Hippocampal formation (tissue), 2 donors: ENCODE measurements around the gene TMEM30B.
"Not testable (repeated sequence)": the region's sequence is repeated elsewhere in the genome, so short reads cannot be mapped to it uniquely, and the experiment has no call there.

ENCODE experiments used
- DNase-seq, 2 donors: peaks; one replicate each; lab custom pipeline; 2025; lab: John Stamatoyannopoulos, UW

TMEM30B gene

GRCh38 chr14:61281186-61281947 lies at the start of gene TMEM30B:
Gene TMEM30B, minus strand, starts transcription at chr14:61281338. Its CDS starts 191 bp downstream, at chr14:61281147.
- DNase-seq: no peak

GRCh38 chr14:61330511-61330910 lies 49.4 kb upstream of the TMEM30B start:
- DNase-seq: no peak

- no peak for DNase-seq
Observed at GRCh38 chr14:61329478-61330051, 48.4 kb upstream of the TMEM30B start.

- DNase-seq: no peak
Observed at GRCh38 chr14:61328626-61329262, 47.6 kb upstream of the TMEM30B start.

GRCh38 chr14:61326847-61327246 lies 45.7 kb upstream of the TMEM30B start:
- no peak for DNase-seq

GRCh38 chr14:61326146-61326545 lies 45.0 kb upstream of the TMEM30B start:
- no peak for DNase-seq

- DNase-seq: no peak
Observed at GRCh38 chr14:61325166-61325565, 44.0 kb upstream of the TMEM30B start.

GRCh38 chr14:61323970-61324369 lies 42.8 kb upstream of the TMEM30B start:
- DNase-seq: no peak

GRCh38 chr14:61322799-61323290 lies 41.7 kb upstream of the TMEM30B start:
- no peak for DNase-seq

- no peak for DNase-seq
Observed at GRCh38 chr14:61322011-61322798, 41.1 kb upstream of the TMEM30B start.

- DNase-seq: no peak
Observed at GRCh38 chr14:61321385-61322010, 40.4 kb upstream of the TMEM30B start, which contains the start of gene PRKCH. Gene PRKCH, plus strand, starts transcription at chr14:61321579. Its CDS starts 523 bp downstream, at chr14:61322102.

GRCh38 chr14:61320806-61321384 lies 39.8 kb upstream of the TMEM30B start:
- no peak for DNase-seq

GRCh38 chr14:61320170-61320569 lies 39.0 kb upstream of the TMEM30B start:
- not testable (repeated sequence) for DNase-seq

- no peak for DNase-seq
Observed at GRCh38 chr14:61319706-61320105, 38.6 kb upstream of the TMEM30B start.

- no peak for DNase-seq
Observed at GRCh38 chr14:61319086-61319485, 37.9 kb upstream of the TMEM30B start.

GRCh38 chr14:61315313-61315712 lies 34.2 kb upstream of the TMEM30B start:
- no peak for DNase-seq

- DNase-seq: not testable (repeated sequence)
Observed at GRCh38 chr14:61308701-61309100, 27.6 kb upstream of the TMEM30B start.

- DNase-seq: no peak
Observed at GRCh38 chr14:61308198-61308597, 27.1 kb upstream of the TMEM30B start.

GRCh38 chr14:61304688-61305087 lies 23.6 kb upstream of the TMEM30B start:
- DNase-seq: no peak

GRCh38 chr14:61300754-61301153 lies 19.6 kb upstream of the TMEM30B start:
- DNase-seq: no peak

GRCh38 chr14:61300209-61300608 lies 19.1 kb upstream of the TMEM30B start:
- DNase-seq: no peak
